ENCODE results near the gene HAPLN3. TPM values are rescaled to one million over a fixed set of nuclear protein-coding genes. Genes with fewer than 3 reads are reported as not detected.

HAPLN3 gene
- polyA plus RNA-seq, 1 donor (not counting 4 experiments of a cell fraction or from before 2014, with no cell fraction given) = 1.4 TPM

DNA sequence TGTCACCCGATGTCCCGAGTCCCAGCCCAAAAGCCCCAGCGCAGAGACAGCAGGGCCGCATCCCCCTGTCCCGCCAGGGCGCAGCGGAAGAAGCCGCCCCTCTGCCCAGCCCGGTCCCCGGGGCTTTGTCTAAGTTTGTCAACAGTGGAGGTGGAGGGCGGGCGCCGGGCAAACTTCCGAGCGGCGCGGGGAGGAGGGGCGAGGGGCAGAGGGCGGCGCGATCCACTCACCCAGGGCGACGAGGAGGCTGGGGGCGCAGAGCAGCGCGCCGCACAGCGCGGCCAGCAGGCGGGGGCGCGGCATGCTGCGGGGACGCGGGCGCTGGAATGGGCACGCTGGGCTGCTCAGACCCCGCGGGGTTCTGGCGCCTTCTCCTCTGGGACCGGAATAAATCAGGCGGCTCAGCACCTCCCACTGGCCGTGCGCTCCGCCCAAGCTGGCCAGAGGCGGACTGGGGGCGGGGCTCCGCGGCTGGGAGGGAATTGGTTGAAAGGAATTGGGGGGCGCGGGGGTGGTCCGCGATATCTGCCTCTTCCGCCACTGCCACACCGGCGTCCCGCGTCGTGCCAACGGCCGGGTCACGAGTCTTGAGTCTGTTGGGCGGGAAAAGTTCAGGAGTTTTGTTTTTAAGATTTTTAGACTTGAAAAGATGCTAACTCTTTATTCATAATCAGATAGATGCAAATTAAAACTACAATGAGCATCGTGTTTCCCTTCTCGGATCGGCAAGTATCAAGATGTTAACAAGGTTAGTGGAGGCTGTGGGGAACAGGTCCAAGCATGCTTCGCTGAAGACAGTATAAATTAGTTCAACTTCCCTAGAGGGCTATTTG is 17.9 kb upstream of the HAPLN3 start, which contains the start of gene MFGE8:
Gene MFGE8 (minus strand): TSS at position 363 of the 833 bp plus-strand sequence. CDS start 60 bp downstream, at position 303.
- H3K9ac ChIP-seq (ENCODE audit: control insufficient read depth, extremely low read depth, insufficient read depth, low read length) = peak within 1 kb of the TSS; percentile 75
- H3K9me1 ChIP-seq (ENCODE audit: control insufficient read depth, extremely low read depth, insufficient read depth, low read length) = no peaks in the 10 kb centered on the region
- dilution Hi-C loops (cut with MboI; ENCODE audit: extremely low pct_ligation_motif_present, low sequenced_read_pairs) = no loop called here

DNA sequence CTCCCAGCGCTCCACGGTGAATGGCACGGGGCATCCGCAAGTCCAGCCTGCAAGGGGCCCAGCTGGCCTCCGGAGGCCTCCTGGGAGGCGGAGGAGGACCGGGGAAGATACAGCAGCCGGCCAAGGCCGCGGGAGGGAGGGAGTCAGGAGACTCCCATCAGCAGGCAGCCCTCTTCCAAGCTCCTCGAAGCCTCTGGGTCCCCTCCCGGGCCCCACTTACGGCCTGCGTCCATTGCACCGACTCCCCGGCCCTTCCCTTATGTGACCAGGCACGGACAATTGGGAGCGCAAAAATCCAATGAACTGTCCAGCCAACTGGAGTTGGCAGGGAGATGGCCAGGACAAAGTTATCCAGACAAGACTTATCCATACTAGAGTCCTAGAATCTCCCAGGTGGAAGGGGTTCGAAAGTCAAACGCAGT is 17.2 kb upstream of the HAPLN3 start:
- peaks cover 22% of the 10 kb centered on the region for H3K4me1 ChIP-seq (ENCODE audit: control insufficient read depth, extremely low read depth, insufficient read depth, low read length)
- H3K27ac ChIP-seq (ENCODE audit: control insufficient read depth, insufficient read depth, low read length) = peak overlapping the region; percentile 82
- peak overlapping the region; percentile 89 for H3K4me2 ChIP-seq (ENCODE audit: control insufficient read depth, extremely low read depth, insufficient read depth, low read depth, low read length)
- FAIRE-seq = no peak
- dilution Hi-C loops (cut with MboI; ENCODE audit: extremely low pct_ligation_motif_present, low sequenced_read_pairs) = no loop called here
- TF ChIP-seq EZH2 (IDR thresholded peaks at IDR 0.05; ENCODE audit: low read length) = no peak
- TF ChIP-seq, protein P1, sequence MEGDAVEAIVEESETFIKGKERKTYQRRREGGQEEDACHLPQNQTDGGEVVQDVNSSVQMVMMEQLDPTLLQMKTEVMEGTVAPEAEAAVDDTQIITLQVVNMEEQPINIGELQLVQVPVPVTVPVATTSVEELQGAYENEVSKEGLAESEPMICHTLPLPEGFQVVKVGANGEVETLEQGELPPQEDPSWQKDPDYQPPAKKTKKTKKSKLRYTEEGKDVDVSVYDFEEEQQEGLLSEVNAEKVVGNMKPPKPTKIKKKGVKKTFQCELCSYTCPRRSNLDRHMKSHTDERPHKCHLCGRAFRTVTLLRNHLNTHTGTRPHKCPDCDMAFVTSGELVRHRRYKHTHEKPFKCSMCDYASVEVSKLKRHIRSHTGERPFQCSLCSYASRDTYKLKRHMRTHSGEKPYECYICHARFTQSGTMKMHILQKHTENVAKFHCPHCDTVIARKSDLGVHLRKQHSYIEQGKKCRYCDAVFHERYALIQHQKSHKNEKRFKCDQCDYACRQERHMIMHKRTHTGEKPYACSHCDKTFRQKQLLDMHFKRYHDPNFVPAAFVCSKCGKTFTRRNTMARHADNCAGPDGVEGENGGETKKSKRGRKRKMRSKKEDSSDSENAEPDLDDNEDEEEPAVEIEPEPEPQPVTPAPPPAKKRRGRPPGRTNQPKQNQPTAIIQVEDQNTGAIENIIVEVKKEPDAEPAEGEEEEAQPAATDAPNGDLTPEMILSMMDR (optimal IDR thresholded peaks at IDR 0.05 in 1 of 3, IDR thresholded peaks at IDR 0.05 in 1 of 3, conservative IDR thresholded peaks at IDR 0.05 in 1 of 3; ENCODE audit: extremely low read depth in 1 of 3, insufficient read depth in 2 of 3, low read length in 3 of 3) = no peak
- no peaks in the 10 kb centered on the region for H3K9me1 ChIP-seq (ENCODE audit: control insufficient read depth, extremely low read depth, insufficient read depth, low read length)
- peak overlapping the region; percentile 56 to 85 (median 72) for H3K4me3 ChIP-seq (ENCODE audit: control insufficient read depth in 2 of 3, extremely low read depth in 1 of 3, insufficient read depth in 2 of 3, low read depth in 1 of 3, low read length in 3 of 3)
- H3K36me3 ChIP-seq (ENCODE audit: control insufficient read depth in 2 of 2, extremely low read depth in 1 of 2, insufficient read depth in 2 of 2, low read length in 2 of 2) = peaks cover 4 to 12% of the 10 kb centered on the region in 2 experiments
- no peaks in the 10 kb centered on the region for H3K79me2 ChIP-seq (ENCODE audit: control insufficient read depth, insufficient read depth, low read length)
- no peaks in the 10 kb centered on the region for H3K9me3 ChIP-seq (ENCODE audit: control insufficient read depth, low read depth, low read length)
- peak overlapping the region; percentile 75 for H3K9ac ChIP-seq (ENCODE audit: control insufficient read depth, extremely low read depth, insufficient read depth, low read length)
- no peaks in the 10 kb centered on the region for H4K20me1 ChIP-seq (ENCODE audit: control insufficient read depth, extremely low read depth, insufficient read depth, low read length)
- DNase-seq (ENCODE audit: low read depth, low spot score) = no peak
- no peaks in the 10 kb centered on the region for H3K27me3 ChIP-seq (ENCODE audit: control insufficient read depth, extremely low read depth, insufficient read depth, low read length)
- peak overlapping the region; percentile 27 for H2AFZ ChIP-seq (ENCODE audit: control insufficient read depth, low read length)

More for the DNA sequence above, 17.9 kb upstream of the HAPLN3 start, which contains the start of gene MFGE8:
- Histone ChIP-seq H3K4me3 (ENCODE audit: control insufficient read depth in 2 of 3, extremely low read depth in 1 of 3, insufficient read depth in 2 of 3, low read depth in 1 of 3, low read length in 3 of 3) (peak within 1 kb of the TSS; percentile 56 to 85 (median 72)), H3K4me2 (ENCODE audit: control insufficient read depth, extremely low read depth, insufficient read depth, low read depth, low read length) (peak within 1 kb of the TSS; percentile 89), H2AFZ (ENCODE audit: control insufficient read depth, low read length) (peak within 1 kb of the TSS; percentile 79), H3K27ac (ENCODE audit: control insufficient read depth, insufficient read depth, low read length) (peak within 1 kb of the TSS; percentile 82), H4K20me1 (ENCODE audit: control insufficient read depth, extremely low read depth, insufficient read depth, low read length) (no peaks in the 10 kb centered on the region), H3K27me3 (ENCODE audit: control insufficient read depth, extremely low read depth, insufficient read depth, low read length) (no peaks in the 10 kb centered on the region), H3K36me3 (ENCODE audit: control insufficient read depth in 2 of 2, extremely low read depth in 1 of 2, insufficient read depth in 2 of 2, low read length in 2 of 2) (peaks cover 4 to 10% of the 10 kb centered on the region in 2 experiments), H3K9me3 (ENCODE audit: control insufficient read depth, low read depth, low read length) (no peaks in the 10 kb centered on the region), H3K4me1 (ENCODE audit: control insufficient read depth, extremely low read depth, insufficient read depth, low read length) (peaks cover 22% of the 10 kb centered on the region), H3K79me2 (ENCODE audit: control insufficient read depth, insufficient read depth, low read length) (no peaks in the 10 kb centered on the region)
- TF ChIP-seq EZH2 (IDR thresholded peaks at IDR 0.05; ENCODE audit: low read length) = no peak
- TF ChIP-seq, protein P1 (optimal IDR thresholded peaks at IDR 0.05 in 1 of 3, IDR thresholded peaks at IDR 0.05 in 1 of 3, conservative IDR thresholded peaks at IDR 0.05 in 1 of 3; ENCODE audit: extremely low read depth in 1 of 3, insufficient read depth in 2 of 3, low read length in 3 of 3) = peak in 1 of 3 experiments; percentile 4
- DNase-seq (ENCODE audit: low read depth, low spot score) = peak; percentile 46
- FAIRE-seq = peak; percentile 80
